T-cell (primary cell): Measurements from ENCODE around the gene DCLK2. TPM values are rescaled to one million over a fixed set of nuclear protein-coding genes. Genes with fewer than 3 reads are reported as not detected.

ENCODE experiments used
- ATAC-seq, 4 experiments: fragments of 200-7000 bp in 3 of 4; fragments of 150-1000 bp in 1 of 4; cut with Tn5 transposase; replicated peaks in 1 of 4; 1 replicate in 3 of 4; 2 replicates in 1 of 4; pipeline ENCODE4 v1.10.0; 2021; ENCODE audit warnings: moderate library complexity in 3 of 4, mild to moderate bottlenecking in 2 of 4, moderate number of reproducible peaks in 1 of 4
- CTCF ChIA-PET, 2 donors: fragments of 300-600 bp; sonication (Branson Sonifier 250); formaldehyde crosslinking; loops; one replicate each; lab custom pipeline; 2022; ENCODE audit warnings: antibody characterized with exemption in 2 of 2; lab: Charles Lee
- POLR2A ChIA-PET, 2 donors: fragments of 300-600 bp; sonication (Branson Sonifier 250); formaldehyde crosslinking; loops; one replicate each; lab custom pipeline; 2022; ENCODE audit warnings: antibody characterized with exemption in 2 of 2; lab: Charles Lee
- DNase-seq, 35 experiments: peaks; one replicate each; pipeline versions ENCODE4 v3.0.0 to v3.0.0-alpha.2; 2013 to 2023
- H3K27ac ChIP-seq: one replicate; pipeline ENCODE4 v1.5.1; 2013; ENCODE audit warnings: low read length
- H3K27me3 ChIP-seq, 2 experiments: replicated peaks in 1 of 2; 1 replicate in 1 of 2; 2 replicates in 1 of 2; pipeline versions ENCODE4 v1.6.1 to v1.7.0; 2013; ENCODE audit warnings: low read length in 1 of 2, mixed read lengths in 1 of 2; ENCODE audit not compliant: control insufficient read depth in 2 of 2, insufficient read depth in 2 of 2; ENCODE audit errors: extremely low read depth in 1 of 2
- H3K36me3 ChIP-seq, 2 donors: 1 replicate in 1 of 2; 2 replicates in 1 of 2; pipeline versions ENCODE4 v1.6.1 to v1.7.0; 2013; ENCODE audit warnings: low read length in 1 of 2; ENCODE audit not compliant: control insufficient read depth in 2 of 2, insufficient read depth in 1 of 2; ENCODE audit errors: extremely low read depth in 1 of 2
- H3K4me1 ChIP-seq, 2 experiments: 1 replicate in 1 of 2; 2 replicates in 1 of 2; pipeline versions ENCODE4 v1.6.1 to v1.7.0; 2013; ENCODE audit warnings: low read length in 2 of 2, mixed read lengths in 1 of 2; ENCODE audit not compliant: insufficient read depth in 2 of 2, control insufficient read depth in 1 of 2; ENCODE audit errors: extremely low read depth in 1 of 2
- H3K4me3 ChIP-seq, 2 donors: 1 replicate in 1 of 2; 2 replicates in 1 of 2; pipeline versions ENCODE4 v1.5.1 to v1.7.0; 2013; ENCODE audit warnings: mild to moderate bottlenecking in 2 of 2, low read length in 1 of 2, moderate library complexity in 1 of 2; ENCODE audit not compliant: control insufficient read depth in 1 of 2; ENCODE audit errors: extremely low read depth in 1 of 2
- H3K9me3 ChIP-seq: 2 replicates; pipeline ENCODE4 v1.7.0; 2013
- H3K27ac Mint-ChIP-seq, 2 donors: one replicate each; pipeline ENCODE4 v1.8.0; 2020 to 2021; ENCODE audit warnings: mild to moderate bottlenecking in 2 of 2, mixed read lengths in 2 of 2
- H3K27me3 Mint-ChIP-seq, 2 donors: one replicate each; pipeline ENCODE4 v1.8.0; 2021 to 2022; ENCODE audit warnings: mixed read lengths in 2 of 2
- H3K36me3 Mint-ChIP-seq: one replicate; pipeline ENCODE4 v1.8.0; 2021; ENCODE audit warnings: mixed read lengths
- H3K4me1 Mint-ChIP-seq, 3 donors: one replicate each; pipeline ENCODE4 v1.8.0; 2020 to 2022; ENCODE audit warnings: mixed read lengths in 3 of 3, mild to moderate bottlenecking in 1 of 3
- H3K4me3 Mint-ChIP-seq, 3 donors: one replicate each; pipeline ENCODE4 v1.8.0; 2020 to 2022; ENCODE audit warnings: mild to moderate bottlenecking in 3 of 3, mixed read lengths in 3 of 3, moderate library complexity in 3 of 3
- H3K9me3 Mint-ChIP-seq, 3 donors: one replicate each; pipeline ENCODE4 v1.8.0; 2020 to 2022; ENCODE audit warnings: mixed read lengths in 3 of 3
- WGBS: methylation state at CpG from one replicate; pipeline ENCODE4 v1.1.5; 2013; ENCODE audit warnings: missing lambda C conversion rate; ENCODE audit not compliant: insufficient coverage; 5-methylcytosine and 5-hydroxymethylcytosine counted together
- total RNA-seq, 35 experiments: library from RNA in 6 of 35; stranded (reverse) in 6 of 35; fragments of 120-200 nt in 1 of 35; gene quantifications; one replicate each; pipeline versions ENCODE4 v1.2.1 to v1.2.4 and lab custom pipeline; 2013 to 2026

Gene DCLK2
- total RNA-seq, 5 donors from 2014 or later (not counting 1 experiment from before 2014, with no cell fraction given), result 0.10 to 0.35 (median 0.15) TPM; not detected in 2

DNA sequence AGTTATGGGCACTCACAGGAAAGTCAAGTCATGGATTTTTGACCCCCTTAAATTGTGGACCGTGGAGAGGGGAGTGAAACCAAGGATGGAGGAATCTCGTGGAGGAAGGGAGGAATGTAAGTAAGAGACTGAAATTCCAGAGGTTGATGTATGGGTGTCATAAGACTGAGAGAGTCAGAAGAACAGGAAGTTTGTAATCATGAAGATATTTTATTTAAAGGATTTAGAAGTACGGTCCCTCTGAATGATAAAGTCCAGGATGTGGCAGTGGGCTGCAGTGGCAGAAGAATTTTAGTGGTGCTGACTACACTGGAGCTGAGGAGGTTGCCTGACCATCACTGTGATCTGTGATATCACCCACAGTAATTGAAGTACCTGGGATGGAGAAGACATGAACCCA lies 57.8 kb downstream of the DCLK2 start:
- DNase-seq, result no peak
- ChIA-PET CTCF (no interaction called here), POLR2A (no interaction called here)
- H3K27ac ChIP-seq, result no peak overlapping the region
- Mint-ChIP-seq H3K4me1 (peaks cover 0 to 10% (median 3%) of the 10 kb centered on the region in 3 donors), H3K4me3 (no peak overlapping the region), H3K27me3 (peaks cover 4 to 12% of the 10 kb centered on the region in 2 donors), H3K9me3 (no peaks in the 10 kb centered on the region), H3K36me3 (no peaks in the 10 kb centered on the region), H3K27ac (no peak overlapping the region)
- H3K4me3 ChIP-seq, result no peak overlapping the region
- H3K9me3 ChIP-seq, result no peaks in the 10 kb centered on the region
- H3K27me3 ChIP-seq, result peaks cover 0 to 3% of the 10 kb centered on the region in 2 experiments
- 72% methylated on average over 3 of the region's 3 CpGs for WGBS
- no peaks in the 10 kb centered on the region for H3K4me1 ChIP-seq
- no peaks in the 10 kb centered on the region for H3K36me3 ChIP-seq
- ATAC-seq, result no peak

GRCh38 chr4:150136481-150136880 lies 58.2 kb downstream of the DCLK2 start:
- Histone ChIP-seq H3K36me3 (no peaks in the 10 kb centered on the region), H3K4me1 (no peaks in the 10 kb centered on the region), H3K27me3 (peaks cover 0 to 3% of the 10 kb centered on the region in 2 experiments), H3K9me3 (no peaks in the 10 kb centered on the region), H3K4me3 (no peak overlapping the region), H3K27ac (no peak overlapping the region)
- Mint-ChIP-seq H3K4me3 (no peak overlapping the region), H3K27ac (no peak overlapping the region), H3K36me3 (no peaks in the 10 kb centered on the region), H3K4me1 (peaks cover 0 to 10% (median 3%) of the 10 kb centered on the region in 3 donors), H3K27me3 (peaks cover 4 to 12% of the 10 kb centered on the region in 2 donors), H3K9me3 (no peaks in the 10 kb centered on the region)
- ChIA-PET POLR2A (no interaction called here), CTCF (no interaction called here)
- DNase-seq (no peak), ATAC-seq (no peak)

DNA sequence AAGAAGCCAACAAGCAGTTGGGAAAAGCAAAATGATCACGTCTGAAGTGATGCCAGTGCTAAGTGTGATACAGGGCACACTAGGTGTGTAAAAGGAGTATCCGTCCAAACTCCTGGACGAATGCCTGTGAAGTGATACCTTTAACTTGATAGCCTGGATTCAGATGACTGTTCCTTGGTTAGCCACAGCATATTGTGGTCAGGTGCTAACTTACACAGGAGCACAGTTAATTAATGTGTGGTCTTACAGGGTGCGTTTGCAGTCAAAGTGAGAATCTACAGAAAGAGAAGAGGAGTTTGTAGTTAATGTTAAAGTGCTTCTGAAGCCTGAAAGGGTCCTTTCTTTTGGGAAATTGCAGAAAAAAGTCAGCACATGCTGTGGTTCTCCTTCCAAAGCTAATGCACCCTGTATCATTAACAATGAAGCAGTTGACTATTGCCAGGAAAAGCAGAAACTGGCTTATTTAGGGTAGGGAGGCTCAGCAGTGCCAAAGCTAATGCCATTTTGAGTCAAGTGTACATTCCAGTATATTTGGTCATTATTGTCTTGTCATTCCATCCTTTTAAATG lies 61.1 kb downstream of the DCLK2 start:
- no peaks in the 10 kb centered on the region for H3K4me1 ChIP-seq
- CTCF ChIA-PET, result no interaction called here

DNA sequence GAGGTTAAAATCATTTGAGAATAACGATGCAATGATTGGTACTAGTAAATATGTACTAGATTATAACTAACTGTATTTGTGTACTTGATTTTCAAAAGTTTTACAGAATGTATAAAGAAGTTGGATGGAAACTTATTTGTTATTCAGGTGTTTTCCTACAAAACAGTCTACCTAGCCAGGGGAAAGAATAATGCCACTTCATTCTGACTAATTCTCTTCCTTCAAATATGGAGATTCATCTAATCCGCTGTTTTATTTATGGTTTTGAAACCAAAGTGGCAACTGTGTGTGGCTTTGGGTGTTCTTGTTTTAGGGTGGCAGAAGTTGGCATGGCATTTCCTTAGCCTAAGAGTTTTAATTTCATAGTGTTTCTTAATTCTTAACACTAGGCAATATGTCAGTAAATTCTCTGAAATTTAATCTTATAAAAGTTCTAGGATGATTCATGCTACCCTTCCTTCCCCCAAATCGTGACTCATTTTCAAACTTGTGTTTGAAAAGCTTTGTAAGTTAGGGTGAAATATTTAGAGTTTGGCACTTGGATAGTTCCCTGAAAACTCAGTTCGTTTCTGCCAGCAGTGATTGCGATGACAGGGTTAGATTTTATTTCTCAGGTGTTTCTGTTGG lies 62.6 kb downstream of the DCLK2 start:
- H3K4me3 ChIP-seq, result no peak overlapping the region
- whole genome bisulfite sequencing, result no CpG with 5 or more reads among the region's 5 CpGs
- peaks cover 0 to 3% (median 0%) of the 10 kb centered on the region in 3 donors for H3K4me1 Mint-ChIP-seq
- H3K36me3 Mint-ChIP-seq, result no peaks in the 10 kb centered on the region
- peaks cover 1 to 3% of the 10 kb centered on the region in 2 donors for H3K27me3 Mint-ChIP-seq
- H3K27ac ChIP-seq, result no peak overlapping the region
- no peaks in the 10 kb centered on the region for H3K9me3 ChIP-seq
- CTCF ChIA-PET, result no interaction called here
- H3K27ac Mint-ChIP-seq, result no peak overlapping the region
- peaks cover 0 to 6% (median 0%) of the 10 kb centered on the region in 3 donors for H3K9me3 Mint-ChIP-seq
- H3K4me3 Mint-ChIP-seq, result no peak overlapping the region
- POLR2A ChIA-PET, result no interaction called here
- DNase-seq, result no peak
- no peaks in the 10 kb centered on the region for H3K36me3 ChIP-seq
- H3K27me3 ChIP-seq, result no peaks in the 10 kb centered on the region
- H3K4me1 ChIP-seq, result no peaks in the 10 kb centered on the region
- ATAC-seq, result no peak

More for the DNA sequence above, 61.1 kb downstream of the DCLK2 start:
- WGBS, result 59% methylated on average over 3 of the region's 4 CpGs
- Histone ChIP-seq H3K27me3 (no peaks in the 10 kb centered on the region), H3K27ac (no peak overlapping the region), H3K9me3 (no peaks in the 10 kb centered on the region), H3K36me3 (no peaks in the 10 kb centered on the region), H3K4me3 (no peak overlapping the region)
- Mint-ChIP-seq H3K4me1 (peaks cover 0 to 10% (median 3%) of the 10 kb centered on the region in 3 donors), H3K27ac (no peak overlapping the region), H3K36me3 (no peaks in the 10 kb centered on the region), H3K9me3 (peaks cover 0 to 6% (median 0%) of the 10 kb centered on the region in 3 donors), H3K4me3 (no peak overlapping the region), H3K27me3 (peaks cover 0 to 4% of the 10 kb centered on the region in 2 donors)
- ATAC-seq (no peak), DNase-seq (no peak)
- POLR2A ChIA-PET, result no interaction called here

- no CpG with 5 or more reads among the region's 2 CpGs for WGBS
- CTCF ChIA-PET, result no interaction called here
Observed at GRCh38 chr4:150141756-150142155, 63.5 kb downstream of the DCLK2 start.

GRCh38 chr4:150142831-150143230 lies 64.6 kb downstream of the DCLK2 start:
- H3K4me3 Mint-ChIP-seq, result no peak overlapping the region
- ATAC-seq (no peak), DNase-seq (no peak)
- H3K4me1 ChIP-seq, result no peaks in the 10 kb centered on the region
- H3K4me3 ChIP-seq, result no peak overlapping the region
- ChIA-PET POLR2A (no interaction called here), CTCF (no interaction called here)
- no peak overlapping the region for H3K27ac ChIP-seq
- no CpG with 5 or more reads among the region's 1 CpG for WGBS
- H3K36me3 Mint-ChIP-seq, result no peaks in the 10 kb centered on the region
- H3K27me3 ChIP-seq, result no peaks in the 10 kb centered on the region
- no peak overlapping the region for H3K27ac Mint-ChIP-seq
- H3K27me3 Mint-ChIP-seq, result peaks cover 0 to 3% of the 10 kb centered on the region in 2 donors
- peaks cover 0 to 6% (median 0%) of the 10 kb centered on the region in 3 donors for H3K9me3 Mint-ChIP-seq
- no peaks in the 10 kb centered on the region for H3K36me3 ChIP-seq
- no peaks in the 10 kb centered on the region for H3K9me3 ChIP-seq
- no peaks in the 10 kb centered on the region for H3K4me1 Mint-ChIP-seq

More at GRCh38 chr4:150141756-150142155, 63.5 kb downstream of the DCLK2 start:
- Histone ChIP-seq H3K4me3 (no peak overlapping the region), H3K27ac (no peak overlapping the region), H3K9me3 (no peaks in the 10 kb centered on the region), H3K36me3 (no peaks in the 10 kb centered on the region), H3K4me1 (no peaks in the 10 kb centered on the region), H3K27me3 (no peaks in the 10 kb centered on the region)
- DNase-seq (no peak), ATAC-seq (no peak)
- Mint-ChIP-seq H3K27me3 (peaks cover 0 to 3% of the 10 kb centered on the region in 2 donors), H3K36me3 (no peaks in the 10 kb centered on the region), H3K9me3 (peaks cover 0 to 6% (median 0%) of the 10 kb centered on the region in 3 donors), H3K4me1 (no peaks in the 10 kb centered on the region), H3K27ac (no peak overlapping the region), H3K4me3 (no peak overlapping the region)
- POLR2A ChIA-PET, result no interaction called here
